GM10847 (cell line): Measurements from ENCODE around the gene TIAL1.

Source experiments
- POLR2A ChIP-seq: IDR thresholded peaks from 2 replicates; pipeline ENCODE4 v1.6.1; 2011; ENCODE audit not compliant: insufficient read length; ENCODE audit errors: extremely low read depth

Gene TIAL1, protein sequence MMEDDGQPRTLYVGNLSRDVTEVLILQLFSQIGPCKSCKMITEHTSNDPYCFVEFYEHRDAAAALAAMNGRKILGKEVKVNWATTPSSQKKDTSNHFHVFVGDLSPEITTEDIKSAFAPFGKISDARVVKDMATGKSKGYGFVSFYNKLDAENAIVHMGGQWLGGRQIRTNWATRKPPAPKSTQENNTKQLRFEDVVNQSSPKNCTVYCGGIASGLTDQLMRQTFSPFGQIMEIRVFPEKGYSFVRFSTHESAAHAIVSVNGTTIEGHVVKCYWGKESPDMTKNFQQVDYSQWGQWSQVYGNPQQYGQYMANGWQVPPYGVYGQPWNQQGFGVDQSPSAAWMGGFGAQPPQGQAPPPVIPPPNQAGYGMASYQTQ

DNA sequence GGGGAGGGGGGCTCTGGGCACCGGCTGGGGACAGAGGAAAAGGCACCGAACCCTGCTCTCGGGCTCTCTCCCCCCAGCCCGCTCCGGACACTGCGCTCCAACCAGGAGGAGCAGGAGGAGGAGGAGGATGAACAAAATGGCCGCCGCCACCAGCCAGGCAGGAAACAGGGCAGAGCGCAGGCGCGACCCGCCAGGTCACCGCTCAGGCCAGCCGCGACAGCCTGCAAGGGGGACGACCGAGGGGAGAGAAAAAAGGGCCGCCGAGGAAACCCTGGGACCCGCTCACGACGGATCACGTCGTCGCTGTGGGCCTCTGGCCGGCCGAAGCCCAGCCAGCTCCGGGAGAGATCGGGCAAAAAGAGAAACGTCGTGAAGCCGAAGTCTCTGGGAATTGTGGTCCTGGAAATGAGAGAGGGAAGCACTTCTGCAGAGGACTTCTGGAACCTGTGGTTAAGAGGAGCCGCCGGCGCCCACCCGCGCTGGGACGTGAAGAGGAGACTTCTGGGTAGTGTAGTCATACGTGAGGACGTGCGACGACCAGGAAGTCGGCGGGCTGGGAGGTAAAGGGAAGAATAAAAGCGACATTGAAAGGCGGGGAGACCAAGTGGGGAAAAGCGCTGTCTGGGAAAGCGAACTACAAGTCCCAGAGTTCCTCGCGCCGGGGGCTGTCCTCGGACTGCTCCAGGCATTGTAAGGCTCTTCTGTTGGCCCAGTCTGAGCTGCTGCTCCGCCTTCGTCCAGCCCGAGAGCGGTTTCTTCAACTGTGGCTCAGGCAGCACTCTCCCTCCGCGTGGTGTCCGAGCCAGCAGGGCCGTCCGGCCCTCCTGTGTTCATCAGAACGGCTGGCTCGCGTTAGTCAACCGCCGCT is at the start of gene TIAL1:
Gene TIAL1 (minus strand): TSS at position 428 of the 868 bp plus-strand sequence. CDS start 499 bp downstream, outside the sequence.
- TF ChIP-seq POLR2A, result peak; percentile 88

DNA sequence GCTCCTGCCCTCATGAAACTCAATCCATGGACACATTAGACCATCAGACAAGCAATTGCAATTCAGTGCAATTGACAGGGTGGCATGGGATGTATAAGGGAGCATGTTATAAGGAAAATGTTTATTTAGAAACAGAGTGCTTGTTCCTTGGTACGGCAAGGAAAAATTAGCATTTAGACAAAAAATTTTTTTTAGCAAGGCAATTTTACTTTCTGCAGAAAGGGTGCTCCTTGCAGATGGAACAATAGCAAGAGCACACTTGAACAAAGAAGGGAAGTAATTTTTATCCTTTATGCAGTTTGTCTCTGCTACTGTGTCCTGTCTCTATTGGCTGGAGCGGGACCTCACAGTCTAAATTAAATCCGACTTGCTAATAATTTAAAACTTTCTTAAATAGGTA is 48.2 kb upstream of the TIAL1 start:
- no peak for TF ChIP-seq POLR2A

DNA sequence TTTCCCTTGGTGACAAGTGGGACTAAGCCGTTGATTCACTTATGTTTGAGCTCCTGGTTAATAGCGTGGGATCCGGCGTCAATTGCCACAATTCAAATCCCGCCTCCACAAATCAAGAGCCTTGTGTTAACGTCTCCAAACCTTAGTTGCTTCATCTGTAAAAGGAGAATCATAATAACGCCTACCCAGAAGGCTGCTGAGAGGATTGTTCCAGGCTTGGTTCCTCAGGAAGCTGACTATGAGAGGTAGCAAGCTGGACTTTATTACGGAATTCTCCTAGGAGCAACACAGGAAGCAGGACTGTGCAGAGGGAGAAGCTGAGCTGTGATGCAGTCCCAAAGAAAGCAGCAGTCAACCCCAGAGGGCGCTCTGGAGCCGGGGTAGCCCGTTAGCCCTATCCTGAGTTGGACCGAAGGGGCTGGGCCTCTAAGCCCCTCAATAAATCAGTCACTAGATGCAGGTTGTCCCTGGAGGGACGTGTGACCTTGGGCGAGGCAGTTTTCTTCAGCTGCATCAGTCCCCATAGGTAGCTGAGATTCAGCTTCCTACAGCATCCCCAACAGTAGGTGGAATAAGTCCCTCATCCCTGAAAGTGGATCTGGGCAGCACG is 47.5 kb upstream of the TIAL1 start:
- TF ChIP-seq POLR2A, result no peak

DNA sequence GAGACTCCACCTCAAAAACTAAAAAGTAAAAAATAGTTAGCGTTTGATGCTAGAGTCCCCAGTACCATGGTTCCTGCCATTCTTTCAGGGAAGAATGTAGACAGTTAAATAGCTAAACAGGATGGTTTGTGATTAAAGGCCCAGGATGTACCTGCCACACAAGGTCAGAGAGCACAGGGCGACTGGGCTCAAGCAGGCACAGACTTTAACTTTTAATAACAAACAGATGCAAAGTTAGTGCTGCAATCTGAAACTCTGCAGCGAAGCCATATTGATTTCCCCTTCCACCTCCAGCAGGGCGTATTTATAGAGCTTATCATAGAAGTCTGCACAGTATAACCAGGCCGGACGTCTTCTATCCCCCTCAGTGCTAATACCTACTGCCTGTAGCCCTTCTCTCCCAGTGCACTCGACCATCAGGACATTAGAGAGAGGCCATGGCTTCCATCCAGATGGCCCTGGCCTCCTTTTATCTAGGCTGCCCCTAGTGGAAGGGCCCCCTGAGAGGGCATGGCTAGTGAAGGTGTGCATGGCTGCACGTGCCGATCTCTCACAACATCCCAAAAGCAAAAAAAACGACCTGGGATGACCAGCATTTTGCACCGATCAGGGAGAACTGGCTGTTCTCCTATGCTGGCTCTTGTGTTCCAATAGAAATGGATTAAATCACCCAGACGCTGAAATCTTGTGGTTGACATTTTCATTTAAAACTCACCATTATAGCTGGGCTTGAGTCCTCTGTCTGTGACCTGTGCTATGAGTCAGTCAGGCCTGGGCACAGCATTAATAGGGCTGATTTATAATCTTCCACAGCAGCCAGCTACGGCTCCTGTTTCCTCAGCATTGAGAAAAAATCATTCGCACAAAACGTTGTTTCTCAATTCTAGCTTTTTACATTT is 46.8 kb upstream of the TIAL1 start:
- no peak for TF ChIP-seq POLR2A

DNA sequence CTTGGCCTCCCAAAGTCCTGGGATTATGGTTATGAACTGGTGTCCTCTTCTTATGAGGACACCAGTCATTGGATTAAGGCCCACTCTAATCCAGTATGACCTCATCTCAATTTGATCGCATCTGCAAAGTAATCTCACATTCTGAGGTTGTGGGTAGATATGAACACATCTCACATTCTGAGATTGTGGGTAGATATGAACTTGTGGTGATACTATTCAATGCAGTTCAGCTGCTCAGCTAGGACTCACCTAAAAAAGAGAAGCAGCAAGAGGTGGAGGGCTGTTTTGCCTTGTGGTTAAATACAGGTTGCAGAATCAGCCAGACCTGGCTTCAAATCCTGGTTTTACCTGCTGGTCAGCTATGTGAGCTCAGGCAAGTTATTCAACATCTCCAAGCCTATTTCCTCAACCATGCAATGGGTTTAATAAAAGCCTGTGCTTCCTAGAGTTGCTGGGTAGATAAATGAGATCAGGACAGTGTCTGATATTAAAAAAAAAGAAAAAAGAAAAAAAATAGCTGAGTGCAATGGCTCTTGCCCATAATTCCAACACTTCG is 45.9 kb upstream of the TIAL1 start:
- TF ChIP-seq POLR2A, result no peak

DNA sequence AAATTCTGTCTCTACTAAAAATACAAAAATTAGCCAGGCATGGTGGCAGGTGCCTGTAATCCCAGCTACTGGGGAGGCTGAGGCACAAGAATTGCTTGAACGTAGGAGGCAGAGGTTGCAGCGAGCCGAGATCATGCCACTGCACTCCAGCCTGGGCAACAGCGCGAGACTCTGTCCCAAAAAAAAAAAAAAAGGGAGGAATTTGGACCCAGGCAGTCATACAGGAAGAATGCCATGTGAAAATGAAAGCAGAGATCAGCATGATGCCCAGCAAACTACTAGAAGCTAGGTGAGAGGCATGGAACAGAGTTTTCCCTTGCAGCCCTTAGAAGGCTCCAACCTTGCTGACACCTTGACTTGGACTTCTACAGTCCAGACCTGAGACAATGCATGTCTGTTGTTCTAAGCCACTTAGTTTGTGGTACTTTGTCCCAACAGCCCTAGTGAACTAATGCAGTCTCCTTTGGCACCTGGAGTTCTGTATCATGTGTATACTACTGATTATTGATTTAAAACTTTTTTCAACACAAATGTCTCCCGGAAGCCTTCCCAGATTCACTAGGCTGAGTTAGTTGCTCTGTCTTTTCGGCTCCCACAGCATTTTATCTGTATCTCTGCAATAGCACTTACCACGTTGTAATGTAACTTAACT is 44.2 kb upstream of the TIAL1 start:
- TF ChIP-seq POLR2A, result no peak

DNA sequence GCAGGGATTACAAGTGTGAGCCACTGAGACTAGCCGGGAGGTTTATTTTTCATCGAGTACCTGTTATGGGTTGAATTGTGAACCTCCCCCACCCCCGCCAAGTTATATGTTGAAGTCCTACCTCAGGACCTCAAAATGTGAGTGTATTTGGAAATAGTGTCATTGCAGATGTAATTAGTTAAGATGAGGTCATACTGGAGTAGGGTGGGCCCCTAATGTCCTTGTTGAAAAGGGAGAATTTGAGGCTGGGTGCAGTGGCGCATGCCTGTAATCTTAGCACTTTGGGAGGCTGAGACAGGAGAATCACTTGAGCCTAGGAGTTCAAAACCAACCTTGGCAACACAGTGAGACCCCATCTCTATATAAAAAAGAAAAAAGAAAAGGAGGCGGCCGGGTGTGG is 43.6 kb upstream of the TIAL1 start:
- no peak for TF ChIP-seq POLR2A

DNA sequence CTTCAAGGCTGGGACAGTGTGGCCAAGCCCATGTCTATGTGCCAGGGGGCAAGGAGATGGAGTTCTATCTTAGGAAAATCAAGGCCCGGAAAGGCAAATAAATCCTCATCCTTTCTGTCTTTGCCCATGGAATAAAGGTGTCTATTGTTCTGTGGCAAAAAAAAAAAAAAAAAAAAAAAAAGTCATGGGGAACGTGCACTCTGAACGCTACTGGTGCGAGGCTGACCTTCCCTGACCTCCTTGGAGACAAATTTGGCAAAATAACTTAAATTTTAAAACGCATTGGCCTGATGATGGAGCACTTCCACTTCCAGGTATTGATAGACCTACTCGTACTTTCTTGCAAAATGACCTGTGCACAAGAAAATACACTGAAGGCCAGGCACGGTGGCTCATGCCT is 42.2 kb upstream of the TIAL1 start:
- no peak for TF ChIP-seq POLR2A

DNA sequence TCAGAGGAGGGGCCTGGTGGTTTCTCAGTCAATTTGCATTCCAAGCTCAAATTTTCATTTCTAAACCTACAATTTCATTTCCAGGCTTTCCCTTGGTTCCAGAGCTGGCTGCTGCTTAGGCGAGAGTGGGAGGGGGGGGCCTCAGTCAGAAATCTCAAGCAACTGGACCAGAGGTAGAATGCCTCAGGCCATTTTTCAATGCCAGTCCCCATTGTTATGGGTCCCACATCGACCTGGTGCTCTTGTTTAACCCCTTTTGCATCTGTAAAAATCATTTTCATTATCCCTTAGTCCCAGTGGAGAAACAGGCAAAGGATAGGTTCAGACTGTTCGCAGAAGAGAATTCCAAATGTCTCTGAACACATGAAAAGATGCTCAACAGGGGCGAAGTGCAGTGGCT is 40.9 kb upstream of the TIAL1 start:
- no peak for TF ChIP-seq POLR2A

DNA sequence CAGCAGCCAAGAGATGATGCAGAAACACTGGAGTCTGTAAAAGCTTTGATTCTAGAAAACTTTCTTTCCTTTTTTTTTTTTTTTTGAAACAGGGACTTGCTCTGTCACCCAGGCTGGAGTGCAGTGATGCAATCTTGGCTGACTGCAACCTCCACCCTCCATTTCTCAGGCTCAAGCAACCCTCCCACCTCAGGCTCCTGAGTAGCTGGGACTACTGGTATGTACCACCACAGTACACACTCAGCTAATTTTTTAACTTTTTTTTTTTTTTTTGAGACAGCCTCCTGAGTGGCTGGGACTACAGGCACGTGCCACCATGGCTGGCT is 37.4 kb upstream of the TIAL1 start:
- no peak for TF ChIP-seq POLR2A

DNA sequence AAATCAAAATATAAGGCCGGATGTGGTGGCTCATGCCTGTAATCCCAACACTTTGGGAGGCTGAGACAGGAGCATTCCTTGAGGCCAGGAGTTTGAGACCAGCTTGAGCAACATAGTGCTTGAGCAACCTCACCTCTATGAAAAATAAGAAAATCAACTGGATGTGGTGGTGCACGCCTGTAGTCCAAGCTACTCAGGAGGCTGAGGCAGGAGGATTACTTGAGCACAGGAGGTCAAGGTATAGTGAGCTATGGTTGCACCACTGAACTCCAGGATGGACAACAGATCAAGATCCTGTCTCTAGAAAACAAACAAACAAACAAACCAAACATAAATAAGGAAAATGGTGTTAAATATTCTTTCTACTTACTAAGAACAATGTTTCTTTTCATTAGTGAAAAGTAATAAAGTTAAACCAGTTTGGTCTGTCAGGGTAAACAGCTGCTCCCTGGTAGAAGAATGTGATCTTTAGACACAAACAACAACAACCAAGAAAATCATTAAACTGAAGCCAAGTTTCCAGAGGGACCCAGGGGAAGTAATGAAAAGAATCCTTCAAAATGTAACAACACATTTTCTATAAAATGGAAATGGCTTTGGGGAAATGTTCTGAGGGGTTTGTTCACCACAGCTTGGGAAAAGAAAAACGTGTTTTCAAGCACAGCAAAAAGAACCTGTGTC is 36.9 kb upstream of the TIAL1 start:
- no peak for TF ChIP-seq POLR2A

DNA sequence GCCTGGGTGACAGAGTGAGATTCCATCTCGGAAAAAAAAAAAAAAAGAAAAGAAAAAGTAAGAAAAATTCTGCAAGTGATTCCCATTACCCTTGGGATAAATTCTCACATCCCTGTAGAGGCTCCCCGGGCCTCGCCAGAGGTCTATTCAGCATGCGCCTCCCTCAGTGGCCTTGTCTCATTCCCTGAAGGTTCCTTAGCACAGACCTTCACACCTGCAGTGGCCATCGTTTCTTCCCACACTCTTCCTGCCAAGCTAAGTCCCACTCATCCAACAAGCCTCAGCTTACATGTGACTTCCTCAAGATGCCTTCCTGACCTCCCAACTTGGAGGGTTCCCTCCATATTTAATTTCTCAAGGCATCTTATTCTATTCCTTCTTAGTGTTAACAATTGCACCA is 33.5 kb upstream of the TIAL1 start:
- TF ChIP-seq POLR2A, result no peak

DNA sequence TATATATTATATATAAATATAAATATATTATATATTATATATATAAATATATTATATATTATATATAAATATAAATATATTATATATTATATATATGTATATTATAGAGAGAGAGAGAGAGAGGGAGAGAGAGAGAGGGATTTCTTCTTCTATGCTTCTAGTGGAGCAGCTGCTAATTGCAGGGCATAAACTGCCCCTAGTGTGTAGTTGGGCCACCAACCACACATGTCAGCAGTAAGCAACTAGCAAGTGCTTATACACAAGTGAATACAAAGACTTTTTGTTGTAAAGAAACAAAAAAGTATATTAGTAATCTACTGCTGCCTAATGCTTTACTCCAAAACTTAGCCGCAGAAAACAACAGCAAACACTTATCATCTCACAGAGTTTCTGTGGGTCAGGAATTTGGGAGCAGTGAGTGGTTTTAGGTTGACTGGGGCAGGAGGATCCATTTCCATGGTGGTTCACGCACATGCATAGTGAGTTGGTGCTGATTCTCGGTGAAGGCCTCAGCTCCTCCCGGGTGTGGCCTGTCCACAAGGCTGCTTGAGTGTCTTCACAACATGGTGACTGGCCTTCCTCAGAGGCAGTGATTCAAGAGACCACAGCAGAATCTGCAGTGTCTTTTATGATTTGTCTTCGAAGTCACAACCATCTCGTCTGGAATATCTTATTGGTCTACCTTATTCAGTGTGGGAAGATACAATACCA is 29.0 kb upstream of the TIAL1 start:
- no peak for TF ChIP-seq POLR2A

DNA sequence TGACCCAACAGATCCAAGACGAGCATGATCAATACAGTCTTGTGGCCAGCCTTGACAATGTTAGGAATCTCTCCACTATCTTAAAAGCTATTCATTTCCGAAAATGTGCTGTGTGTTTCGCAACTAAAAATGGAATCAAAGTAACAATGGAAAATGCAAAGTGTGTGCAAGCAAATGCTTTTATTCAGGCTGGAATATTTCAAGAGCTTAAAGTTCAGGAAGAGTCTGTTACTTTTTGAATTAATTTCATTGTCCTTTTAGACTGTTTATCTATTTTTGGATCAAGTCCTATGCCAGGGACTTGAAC is 24.3 kb upstream of the TIAL1 start:
- TF ChIP-seq POLR2A, result no peak
